GM12873 (cell line): ENCODE data around the gene FGD5.

Experiments
- CTCF ChIP-seq: IDR thresholded peaks from 2 replicates; pipeline ENCODE4 v1.5.1; 2012; ENCODE audit warnings: low read depth, mild to moderate bottlenecking, moderate library complexity, low read length, control low read depth; ENCODE audit not compliant: insufficient read depth; ENCODE audit errors: missing control alignments

FGD5 gene

GRCh38 chr3:14773281-14773680, 45.5 kb upstream of the FGD5 start:
- no peak for TF ChIP-seq CTCF

- no peak for TF ChIP-seq CTCF
These were observed 45.1 kb upstream of the FGD5 start for GRCh38 chr3:14773691-14774128.

GRCh38 chr3:14774431-14774830, 44.3 kb upstream of the FGD5 start:
- TF ChIP-seq CTCF: no peak

- no peak for TF ChIP-seq CTCF
These were observed 43.8 kb upstream of the FGD5 start for GRCh38 chr3:14775011-14775410.

- TF ChIP-seq CTCF: no peak
These were observed 43.2 kb upstream of the FGD5 start for GRCh38 chr3:14775563-14775962.

GRCh38 chr3:14779069-14779685, 39.6 kb upstream of the FGD5 start:
- TF ChIP-seq CTCF: no peak

GRCh38 chr3:14780927-14781507, 37.7 kb upstream of the FGD5 start:
- peak; percentile 91 for TF ChIP-seq CTCF
